Activated T-helper 9 cell treated with anti-CD3 and anti-CD28 coated beads, Interleukin-2, amount 50 U/mL, for 16 hours (primary cell): ENCODE results near the gene GNAZ.

Source experiments
- DNase-seq: peaks from one replicate; pipeline ENCODE4 v3.0.0-alpha.2; 2020; ENCODE audit warnings: low read depth

Gene GNAZ

GRCh38 chr22:23107487-23108248, 37.3 kb downstream of the GNAZ start:
- no peak for DNase-seq

DNA sequence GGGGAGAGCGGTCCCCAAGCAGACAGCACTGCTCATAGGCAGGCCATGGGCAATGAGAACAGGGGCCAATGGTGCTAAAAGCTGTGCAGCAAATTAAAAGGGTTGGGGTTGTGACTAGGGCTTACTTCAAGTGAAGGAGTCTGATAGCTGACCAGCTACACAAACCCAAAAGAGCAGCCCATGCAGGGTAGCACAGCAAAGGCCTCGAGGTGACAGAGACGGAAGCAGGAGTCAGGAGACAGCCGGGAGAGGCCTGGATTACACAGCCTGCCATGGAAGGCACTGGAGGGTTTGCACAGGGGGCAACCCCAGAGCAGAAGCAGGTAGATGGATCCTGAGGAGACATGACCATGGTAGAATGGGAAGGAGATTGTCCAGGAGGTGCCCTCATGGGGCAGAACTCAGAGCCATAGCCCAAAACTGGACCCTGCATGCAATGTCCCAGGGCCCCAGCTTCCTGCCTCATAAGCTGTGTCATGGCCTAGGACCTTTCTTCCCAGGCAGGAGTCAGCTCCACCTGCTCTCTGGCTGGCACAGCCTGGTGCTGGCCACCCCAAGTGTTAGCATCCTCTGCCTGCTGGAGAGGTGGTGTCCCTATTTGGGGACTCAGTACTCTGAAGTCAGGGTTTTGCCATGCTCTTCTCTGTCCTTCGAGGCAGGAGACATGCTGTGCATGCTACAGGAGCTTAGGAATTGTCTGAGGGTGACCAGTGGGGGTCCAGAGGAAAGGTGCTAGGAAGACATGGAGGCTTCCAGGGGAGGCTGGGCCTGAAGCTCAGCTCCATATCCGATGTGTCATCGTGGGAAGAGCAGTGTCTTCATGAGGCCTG, 38.1 kb downstream of the GNAZ start:
- no peak for DNase-seq

DNA sequence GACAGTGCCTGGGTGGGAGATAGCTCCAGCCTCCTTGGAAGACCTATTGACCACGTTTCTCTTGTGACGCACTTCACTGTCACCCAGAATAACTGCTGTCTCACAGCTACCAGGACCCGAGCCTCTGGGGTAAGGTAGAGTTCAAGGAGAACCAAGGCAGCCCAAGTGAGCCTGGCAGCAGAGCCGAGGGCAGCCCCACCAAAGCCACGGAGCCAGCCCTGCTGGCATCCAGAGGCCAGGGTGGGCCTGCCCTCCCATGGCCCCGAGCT, 38.7 kb downstream of the GNAZ start:
- no peak for DNase-seq

DNA sequence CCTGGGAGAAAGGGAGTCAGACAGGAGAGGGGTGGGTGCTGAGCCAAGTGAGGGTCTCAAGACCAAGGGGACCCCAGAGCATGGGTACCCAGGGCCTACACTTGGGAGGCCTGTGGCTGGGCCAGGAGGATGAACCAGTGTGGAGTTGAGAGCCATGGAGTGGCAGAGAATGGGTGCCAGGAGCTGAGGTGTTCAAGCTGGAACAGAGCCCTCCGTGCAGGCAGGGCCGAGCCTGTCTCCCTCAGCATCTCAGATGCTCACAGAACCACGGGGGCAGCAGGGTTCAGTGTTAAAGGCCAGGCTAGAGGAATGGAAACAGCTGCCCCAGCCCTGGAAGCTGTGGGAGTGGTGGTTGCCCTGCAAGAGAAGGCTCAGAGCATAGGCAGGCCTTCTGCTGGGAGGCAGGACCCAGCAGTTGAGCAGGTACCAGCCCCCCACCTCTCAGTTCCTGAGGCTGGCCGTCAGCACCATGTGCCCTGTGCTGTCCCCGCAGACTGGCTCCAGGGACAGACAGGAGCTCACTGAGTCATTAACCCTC, 39.2 kb downstream of the GNAZ start:
- no peak for DNase-seq

DNA sequence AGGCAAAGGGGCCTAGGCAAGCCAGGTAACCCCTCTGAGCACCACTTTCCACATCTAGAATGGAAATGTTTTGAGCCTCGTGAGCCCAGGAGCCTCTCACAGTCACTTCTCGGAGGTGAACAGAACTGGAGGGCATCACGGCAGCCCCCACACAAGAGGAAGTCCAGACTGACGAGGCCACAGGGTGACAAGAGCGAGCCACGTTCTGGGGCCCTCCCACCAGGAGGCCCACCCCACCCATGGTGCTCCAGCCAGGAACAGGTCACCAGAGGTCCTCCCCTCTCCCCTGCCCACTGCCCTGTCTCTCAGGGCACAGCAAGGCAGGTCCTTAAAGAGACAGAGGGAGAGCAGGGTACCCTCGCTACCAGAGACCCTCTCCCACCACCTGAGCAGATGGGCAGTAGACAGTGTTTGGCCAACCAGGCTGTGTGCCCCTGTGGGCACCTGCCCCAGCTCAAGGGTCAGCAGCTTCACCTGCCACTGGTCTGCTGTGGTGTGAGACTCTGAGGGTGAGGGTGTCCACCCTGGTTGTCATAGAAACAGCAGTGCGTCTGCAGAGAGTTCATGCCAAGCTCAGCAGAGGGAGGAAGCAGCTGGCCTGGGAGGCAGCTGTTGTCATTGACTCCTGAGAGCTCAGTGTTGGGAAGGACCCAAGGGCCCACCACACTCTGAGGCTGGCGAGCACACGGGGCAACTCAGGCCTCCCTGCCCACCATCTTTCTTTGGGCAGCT, 40.0 kb downstream of the GNAZ start:
- no peak for DNase-seq

DNA sequence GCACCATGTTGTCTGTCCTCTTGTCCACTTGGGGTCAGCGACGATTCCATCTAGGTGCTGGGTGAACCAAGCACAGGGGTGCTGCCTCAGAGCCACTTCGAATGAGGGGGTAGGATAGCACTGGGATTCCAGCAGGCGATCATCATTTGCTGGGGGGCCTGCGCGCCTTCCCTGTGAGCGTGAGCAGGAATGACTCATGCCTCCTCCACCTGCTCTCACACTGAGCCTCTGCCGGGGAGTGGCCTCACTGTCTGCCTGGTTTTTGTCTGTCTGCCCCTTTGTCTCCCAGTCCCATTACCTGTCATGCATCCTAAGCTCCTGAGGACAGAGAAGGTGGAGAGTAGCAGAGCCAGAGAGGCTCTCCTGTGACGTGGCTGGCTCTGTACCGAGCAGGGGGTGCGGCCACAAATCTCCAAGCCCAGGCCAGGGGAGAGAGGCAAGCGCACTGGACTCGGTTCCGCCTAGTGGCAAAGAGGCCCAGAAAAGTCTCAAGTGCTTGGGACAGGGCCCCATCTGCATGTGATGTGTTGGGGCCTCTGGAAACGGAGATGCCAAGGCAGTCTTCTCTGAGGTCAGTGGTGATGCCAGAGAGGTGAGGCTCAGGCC, 40.7 kb downstream of the GNAZ start:
- DNase-seq: no peak

GRCh38 chr22:23112472-23113012, 42.2 kb downstream of the GNAZ start:
- no peak for DNase-seq

GRCh38 chr22:23113067-23113846, 42.9 kb downstream of the GNAZ start:
- DNase-seq: no peak

GRCh38 chr22:23113847-23114720, 43.8 kb downstream of the GNAZ start:
- no peak for DNase-seq

DNA sequence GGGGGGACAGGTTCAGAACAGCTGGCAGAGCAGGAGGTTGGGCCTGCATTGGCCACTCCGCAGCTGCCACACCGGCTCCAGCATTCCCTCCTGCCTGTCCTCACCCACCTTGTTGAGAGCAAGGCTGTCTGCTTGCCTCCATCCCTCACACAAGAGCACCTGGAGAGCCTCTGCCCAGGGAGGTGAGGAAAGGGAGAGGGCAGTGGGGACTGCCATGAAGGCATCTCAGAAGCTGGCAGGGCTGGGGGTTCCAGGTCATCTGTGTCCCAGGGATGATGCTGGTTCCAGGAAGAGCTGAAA, 44.4 kb downstream of the GNAZ start:
- no peak for DNase-seq

DNA sequence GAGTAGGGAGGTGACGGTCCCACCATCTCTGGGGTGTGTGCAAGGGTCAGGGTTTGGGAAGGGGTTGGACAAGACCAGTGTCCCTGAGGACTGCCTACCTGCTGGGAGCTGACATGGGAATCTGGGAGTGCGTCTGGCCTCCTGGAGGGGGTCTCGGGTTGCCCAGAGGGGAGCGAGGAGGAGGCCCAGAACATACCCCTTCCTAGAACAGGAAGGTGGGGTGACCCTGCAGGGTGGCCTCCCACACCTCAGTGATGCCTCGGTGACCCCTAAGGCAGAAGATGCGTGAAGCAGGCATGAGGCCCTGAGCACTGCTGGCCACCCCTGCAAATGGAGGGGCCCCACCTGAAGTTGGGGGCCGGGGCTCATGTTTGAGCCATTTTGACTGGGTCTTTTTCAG, 45.0 kb downstream of the GNAZ start:
- no peak for DNase-seq

GRCh38 chr22:23115825-23116494, 45.6 kb downstream of the GNAZ start:
- DNase-seq: no peak

- no peak for DNase-seq
These were observed 46.4 kb downstream of the GNAZ start for GRCh38 chr22:23116506-23117263.

GRCh38 chr22:23117275-23117674, 47.0 kb downstream of the GNAZ start:
- DNase-seq: no peak

GRCh38 chr22:23117891-23118646, 47.8 kb downstream of the GNAZ start:
- DNase-seq: no peak

DNA sequence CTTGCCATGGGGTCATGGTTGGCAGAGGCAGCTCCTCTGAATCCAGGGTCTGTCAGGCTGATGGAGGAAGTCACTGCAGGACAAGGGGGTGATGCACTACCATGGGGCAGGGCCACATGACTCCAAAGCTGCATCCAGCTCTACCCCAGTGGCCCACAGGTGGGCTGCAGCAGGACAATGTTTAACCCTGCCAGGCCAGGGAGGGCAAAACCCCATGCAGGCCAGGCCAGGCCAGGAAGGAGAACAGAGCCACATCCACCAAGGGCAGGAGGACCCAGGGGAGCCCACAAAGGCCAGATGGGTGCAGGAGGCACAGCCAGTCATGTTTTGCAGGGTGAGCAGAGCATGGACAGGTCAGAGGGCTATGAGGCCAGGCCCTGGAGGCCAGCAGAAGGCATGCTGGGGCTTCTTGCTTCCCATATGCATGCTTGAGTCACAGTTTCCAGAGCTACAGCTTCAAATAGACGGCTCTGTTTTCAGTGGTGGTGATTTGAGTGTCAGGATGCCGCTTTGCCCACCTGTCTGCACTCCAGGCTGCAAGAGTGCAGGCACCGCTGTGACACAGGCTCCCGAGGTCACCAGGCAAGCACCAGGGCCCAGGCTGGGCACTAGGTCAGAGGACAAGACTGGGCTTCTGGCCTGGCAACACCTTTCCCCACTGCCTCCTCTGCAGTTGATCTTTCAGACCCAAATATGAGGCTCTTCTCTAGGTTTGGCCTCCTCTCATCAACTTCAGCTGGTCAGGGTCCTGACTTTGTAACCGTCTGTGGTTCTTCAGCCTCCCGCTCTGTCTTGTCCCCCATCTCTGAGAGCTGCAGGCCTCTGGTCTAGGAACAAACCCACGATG, 48.6 kb downstream of the GNAZ start:
- no peak for DNase-seq
